Measurements from ENCODE around the gene STK11IP. TPM values are rescaled to one million over a fixed set of nuclear protein-coding genes. Genes with fewer than 3 reads are reported as not detected.
A peak's percentile ranks its signal among the peaks of the same experiment; 100 is the strongest.

Gene STK11IP
- total RNA-seq, 4 donors from 2014 or later = 8.9 to 24.2 (median 14.3) TPM

DNA sequence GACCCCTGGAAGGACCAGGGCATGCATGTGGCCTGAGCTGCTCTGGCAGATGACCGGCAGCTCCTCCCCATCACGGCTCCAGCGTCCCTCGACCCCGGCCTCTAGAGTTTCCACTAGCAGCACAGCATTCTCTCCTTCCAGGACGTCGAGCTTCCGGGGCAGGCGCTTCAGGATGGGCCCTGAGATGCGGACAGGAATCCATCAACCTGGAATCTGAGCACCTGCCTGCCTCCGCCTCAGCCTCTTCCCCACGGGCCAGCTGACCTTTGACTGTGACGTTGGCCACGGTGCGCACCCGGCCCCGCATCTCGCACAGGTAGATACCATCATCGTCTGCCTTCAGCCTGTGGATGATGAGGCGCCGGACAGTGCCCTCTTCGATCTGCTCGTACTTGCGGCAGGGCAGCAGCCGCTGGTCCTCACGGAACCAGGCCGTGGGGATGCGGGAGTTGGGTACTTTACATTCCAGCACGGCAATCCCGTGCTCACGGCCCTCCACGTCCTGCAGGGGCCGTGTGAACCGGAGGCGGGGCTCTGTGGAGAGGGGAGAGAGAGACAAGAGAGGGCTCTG, 29.8 kb upstream of the STK11IP start:
- Histone ChIP-seq H3K27ac (replicated peaks in 1 of 4) (no peak overlapping the region), H3K9me3 (no peaks in the 10 kb centered on the region), H3K4me3 (no peak overlapping the region), H3K36me3 (peaks cover 0 to 50% (median 32%) of the 10 kb centered on the region in 4 donors), H3K27me3 (no peaks in the 10 kb centered on the region), H3K4me1 (peaks cover 15 to 20% (median 16%) of the 10 kb centered on the region in 4 donors)
- TF ChIP-seq POLR2A (IDR thresholded peaks at IDR 0.05; ENCODE audit: low read depth) (no peak), POLR2AphosphoS5 (IDR thresholded peaks at IDR 0.05) (no peak), EP300 (IDR thresholded peaks at IDR 0.05) (no peak)
- TF ChIP-seq, protein P1, sequence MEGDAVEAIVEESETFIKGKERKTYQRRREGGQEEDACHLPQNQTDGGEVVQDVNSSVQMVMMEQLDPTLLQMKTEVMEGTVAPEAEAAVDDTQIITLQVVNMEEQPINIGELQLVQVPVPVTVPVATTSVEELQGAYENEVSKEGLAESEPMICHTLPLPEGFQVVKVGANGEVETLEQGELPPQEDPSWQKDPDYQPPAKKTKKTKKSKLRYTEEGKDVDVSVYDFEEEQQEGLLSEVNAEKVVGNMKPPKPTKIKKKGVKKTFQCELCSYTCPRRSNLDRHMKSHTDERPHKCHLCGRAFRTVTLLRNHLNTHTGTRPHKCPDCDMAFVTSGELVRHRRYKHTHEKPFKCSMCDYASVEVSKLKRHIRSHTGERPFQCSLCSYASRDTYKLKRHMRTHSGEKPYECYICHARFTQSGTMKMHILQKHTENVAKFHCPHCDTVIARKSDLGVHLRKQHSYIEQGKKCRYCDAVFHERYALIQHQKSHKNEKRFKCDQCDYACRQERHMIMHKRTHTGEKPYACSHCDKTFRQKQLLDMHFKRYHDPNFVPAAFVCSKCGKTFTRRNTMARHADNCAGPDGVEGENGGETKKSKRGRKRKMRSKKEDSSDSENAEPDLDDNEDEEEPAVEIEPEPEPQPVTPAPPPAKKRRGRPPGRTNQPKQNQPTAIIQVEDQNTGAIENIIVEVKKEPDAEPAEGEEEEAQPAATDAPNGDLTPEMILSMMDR (IDR thresholded peaks at IDR 0.05) = no peak
- intact Hi-C loops (cut with DNase I) = no loop called here
- 90% methylated on average over 31 of the region's 35 CpGs for WGBS
- no peak for DNase-seq (ENCODE audit: extremely low spot score)

DNA sequence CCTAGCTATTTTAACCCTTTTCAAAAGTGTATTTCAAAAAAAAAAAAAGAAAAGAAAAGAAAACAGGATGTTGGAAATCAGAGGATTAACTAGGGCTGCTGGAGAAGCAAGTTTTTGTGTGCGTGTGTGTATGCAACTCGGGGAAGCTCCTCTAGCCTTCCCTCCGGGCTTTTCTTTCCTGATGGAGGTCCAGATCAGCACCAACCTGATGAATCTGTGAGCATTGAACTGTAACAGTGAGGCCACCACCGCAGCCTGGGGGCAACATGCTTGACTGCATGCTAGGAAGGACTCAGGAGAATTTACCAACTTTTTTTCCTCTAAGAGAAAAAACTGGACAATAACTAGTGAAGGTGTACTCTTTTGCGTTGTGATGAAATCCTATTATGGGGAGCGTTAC, 28.6 kb upstream of the STK11IP start:
- Histone ChIP-seq H3K4me1 (peaks cover 15 to 20% (median 16%) of the 10 kb centered on the region in 4 donors), H3K27ac (replicated peaks in 1 of 4) (no peak overlapping the region), H3K9me3 (no peaks in the 10 kb centered on the region), H3K27me3 (no peaks in the 10 kb centered on the region), H3K36me3 (peaks cover 0 to 39% (median 21%) of the 10 kb centered on the region in 4 donors), H3K4me3 (no peak overlapping the region)
- TF ChIP-seq, protein P1 (IDR thresholded peaks at IDR 0.05) = no peak
- TF ChIP-seq POLR2A (IDR thresholded peaks at IDR 0.05; ENCODE audit: low read depth) = no peak
- TF ChIP-seq EP300 (IDR thresholded peaks at IDR 0.05) = no peak
- no peak for TF ChIP-seq POLR2AphosphoS5 (IDR thresholded peaks at IDR 0.05)
- intact Hi-C loops (cut with DNase I) = no loop called here
- WGBS = 94% methylated on average over 6 of the region's 6 CpGs
- DNase-seq (ENCODE audit: extremely low spot score) = no peak

DNA sequence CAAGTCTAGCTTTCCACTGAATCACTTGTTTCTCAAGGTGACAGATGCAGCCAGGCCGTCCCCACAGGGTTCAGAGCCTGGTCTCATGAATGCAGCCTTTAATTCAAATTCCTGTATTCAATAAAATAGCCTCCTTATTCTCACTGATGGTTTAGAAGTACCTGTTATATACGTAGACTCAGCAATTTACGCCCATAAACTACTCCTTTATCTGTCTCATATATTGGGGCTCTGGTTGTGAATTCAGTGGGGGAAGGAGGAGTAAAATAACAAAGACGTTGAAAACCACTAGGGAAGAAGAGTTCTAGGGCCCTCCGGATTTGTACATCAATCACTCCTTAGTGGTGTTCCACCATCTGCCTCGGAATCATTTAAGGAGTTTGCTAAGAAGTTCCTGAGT, 28.0 kb upstream of the STK11IP start:
- no peak for TF ChIP-seq POLR2AphosphoS5 (IDR thresholded peaks at IDR 0.05)
- TF ChIP-seq EP300 (IDR thresholded peaks at IDR 0.05) = no peak
- TF ChIP-seq POLR2A (IDR thresholded peaks at IDR 0.05; ENCODE audit: low read depth) = no peak
- TF ChIP-seq, protein P1 (IDR thresholded peaks at IDR 0.05) = no peak
- Histone ChIP-seq H3K27me3 (peaks cover 0 to 2% (median 0%) of the 10 kb centered on the region in 4 donors), H3K36me3 (peaks cover 0 to 33% (median 15%) of the 10 kb centered on the region in 4 donors), H3K9me3 (no peaks in the 10 kb centered on the region), H3K4me1 (peaks cover 15 to 20% (median 16%) of the 10 kb centered on the region in 4 donors), H3K4me3 (peak overlapping the region; percentile 73 to 87 (median 82)), H3K27ac (replicated peaks in 1 of 4) (peak overlapping the region; percentile 86 to 91 (median 90))
- DNase-seq (ENCODE audit: extremely low spot score) = no peak
- 81% methylated on average over 6 of the region's 6 CpGs for WGBS
- intact Hi-C loops (cut with DNase I) = loop anchor here (2.0 kb wide), 1 partner anchor 27 kb away; the partner anchor contains the start of gene STK11IP

DNA sequence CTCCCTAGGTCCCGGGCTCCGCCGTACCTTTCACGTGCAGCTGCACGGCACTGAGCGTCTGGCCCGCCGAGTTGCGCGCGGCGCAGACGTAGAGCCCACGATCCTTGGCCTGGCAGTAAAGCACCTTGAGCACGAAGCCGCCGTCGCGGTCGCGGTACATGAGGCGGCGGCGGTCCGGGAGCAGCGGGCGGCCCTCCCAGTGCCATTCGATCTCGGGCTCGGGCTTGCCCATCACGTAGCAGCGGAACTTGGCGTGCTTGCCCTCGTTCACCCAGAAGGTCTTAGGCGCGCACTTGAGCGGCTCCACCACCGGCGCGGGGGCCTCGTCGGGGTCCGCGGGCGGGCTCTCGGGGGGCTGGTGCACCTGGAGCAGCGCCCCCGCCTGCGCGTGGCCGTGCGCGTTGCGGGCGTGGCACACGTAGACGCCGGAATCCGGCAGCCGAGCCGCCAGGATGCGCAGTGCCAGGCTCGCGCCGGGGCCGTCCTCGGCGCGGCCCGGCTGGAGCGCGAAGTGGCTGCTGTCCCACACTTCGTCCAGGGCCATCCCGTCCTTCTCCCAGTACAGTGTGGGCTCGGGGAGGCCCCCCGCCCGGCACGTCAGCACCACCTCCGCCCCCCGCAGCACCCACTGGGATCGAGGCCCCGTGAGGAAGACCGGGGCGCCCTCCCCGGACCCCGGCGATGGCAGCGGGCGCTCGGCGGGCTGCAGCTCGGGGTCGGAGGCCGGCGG, 27.3 kb upstream of the STK11IP start:
- intact Hi-C loops (cut with DNase I) = loop anchor here (2.0 kb wide), 1 partner anchor 26 kb away; the partner anchor contains the start of gene STK11IP
- Histone ChIP-seq H3K27ac (replicated peaks in 1 of 4) (peak overlapping the region; percentile 86 to 91 (median 90)), H3K36me3 (peaks cover 0 to 27% (median 10%) of the 10 kb centered on the region in 4 donors), H3K4me3 (peak overlapping the region; percentile 73 to 87 (median 82)), H3K4me1 (peaks cover 15 to 20% (median 16%) of the 10 kb centered on the region in 4 donors), H3K27me3 (peaks cover 0 to 9% (median 0%) of the 10 kb centered on the region in 4 donors), H3K9me3 (no peaks in the 10 kb centered on the region)
- TF ChIP-seq EP300 (IDR thresholded peaks at IDR 0.05) (no peak), POLR2A (IDR thresholded peaks at IDR 0.05; ENCODE audit: low read depth) (no peak), POLR2AphosphoS5 (IDR thresholded peaks at IDR 0.05) (peak; percentile 38 to 66)
- TF ChIP-seq, protein P1 (IDR thresholded peaks at IDR 0.05) = peak in 1 of 3 experiments; percentile 10
- DNase-seq (ENCODE audit: extremely low spot score) = no peak
- no CpG with 5 or more reads among the region's 95 CpGs for WGBS
